OCI-LY1 (cell line): ENCODE results near the gene EZH2.

Source experiments
- EZH2 ChIP-seq: fragments of 200-600 bp; sonication (generic), shearing (Covaris generic); IDR thresholded peaks from 2 replicates; pipeline ENCODE4 v1.8.0; 2017; ENCODE audit warnings: borderline replicate concordance, mixed run types, mild to moderate bottlenecking, antibody characterized with exemption, low read length, moderate library complexity, mixed read lengths
- TF ChIP-seq, protein P1 (sequence below): fragments of 200-600 bp; sonication (generic), shearing (Covaris generic); IDR thresholded peaks from 2 replicates; pipeline ENCODE4 v1.5.1; 2017; ENCODE audit warnings: mild to moderate bottlenecking, antibody characterized with exemption, low read length, moderate library complexity, mixed read lengths

DNA sequence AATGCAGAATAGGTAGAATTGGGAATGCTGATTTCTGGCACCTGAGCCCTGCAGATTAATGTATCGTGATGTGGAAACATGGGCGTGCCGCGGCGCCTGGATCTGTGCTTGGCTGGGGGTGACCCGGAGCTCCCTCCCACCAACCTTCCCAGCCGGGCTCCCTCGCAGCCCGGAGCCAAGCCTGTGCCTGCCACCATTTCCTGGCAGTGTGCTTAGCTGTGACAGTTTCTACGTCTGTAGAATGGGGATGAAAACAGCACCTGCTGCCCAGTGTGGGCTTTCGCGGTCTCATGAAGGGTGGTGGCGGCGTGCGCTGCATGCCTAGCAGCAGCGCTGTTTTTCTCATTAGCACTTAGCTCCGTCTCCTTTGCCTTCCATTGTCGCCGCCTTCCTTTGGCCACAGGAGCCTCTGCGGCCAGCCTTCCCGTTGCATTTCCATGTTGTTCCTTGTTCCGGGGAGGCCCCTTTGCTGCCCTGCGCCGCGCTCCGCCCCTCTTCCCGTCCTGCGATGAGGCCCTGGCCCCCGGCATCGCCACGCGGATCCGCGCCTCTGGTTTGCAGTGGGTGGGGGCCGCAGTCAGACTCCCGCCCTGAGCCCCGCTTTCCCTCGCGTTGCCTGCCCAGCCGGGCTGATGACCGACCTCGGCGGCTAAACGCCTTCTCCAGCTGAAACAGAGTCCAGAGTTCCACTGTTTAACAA, 101.2 kb downstream of the EZH2 start:
- TF ChIP-seq EZH2: no peak
- TF ChIP-seq, protein P1, sequence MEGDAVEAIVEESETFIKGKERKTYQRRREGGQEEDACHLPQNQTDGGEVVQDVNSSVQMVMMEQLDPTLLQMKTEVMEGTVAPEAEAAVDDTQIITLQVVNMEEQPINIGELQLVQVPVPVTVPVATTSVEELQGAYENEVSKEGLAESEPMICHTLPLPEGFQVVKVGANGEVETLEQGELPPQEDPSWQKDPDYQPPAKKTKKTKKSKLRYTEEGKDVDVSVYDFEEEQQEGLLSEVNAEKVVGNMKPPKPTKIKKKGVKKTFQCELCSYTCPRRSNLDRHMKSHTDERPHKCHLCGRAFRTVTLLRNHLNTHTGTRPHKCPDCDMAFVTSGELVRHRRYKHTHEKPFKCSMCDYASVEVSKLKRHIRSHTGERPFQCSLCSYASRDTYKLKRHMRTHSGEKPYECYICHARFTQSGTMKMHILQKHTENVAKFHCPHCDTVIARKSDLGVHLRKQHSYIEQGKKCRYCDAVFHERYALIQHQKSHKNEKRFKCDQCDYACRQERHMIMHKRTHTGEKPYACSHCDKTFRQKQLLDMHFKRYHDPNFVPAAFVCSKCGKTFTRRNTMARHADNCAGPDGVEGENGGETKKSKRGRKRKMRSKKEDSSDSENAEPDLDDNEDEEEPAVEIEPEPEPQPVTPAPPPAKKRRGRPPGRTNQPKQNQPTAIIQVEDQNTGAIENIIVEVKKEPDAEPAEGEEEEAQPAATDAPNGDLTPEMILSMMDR: no peak
